ENCODE results near the gene RTN3.
"Not testable (repeated sequence)": the region's sequence is repeated elsewhere in the genome, so short reads cannot be mapped to it uniquely, and the experiment has no call there.

Gene RTN3

GRCh38 chr11:63681321-63682065, at the start of gene RTN3:
Gene RTN3 (plus strand): TSS chr11:63681500. CDS start chr11:63681637, 137 bp downstream.
- DNase-seq = peak; percentile 95

- DNase-seq = peak; percentile 77
These were observed 45.4 kb upstream of the RTN3 start for GRCh38 chr11:63635762-63636465.

DNA sequence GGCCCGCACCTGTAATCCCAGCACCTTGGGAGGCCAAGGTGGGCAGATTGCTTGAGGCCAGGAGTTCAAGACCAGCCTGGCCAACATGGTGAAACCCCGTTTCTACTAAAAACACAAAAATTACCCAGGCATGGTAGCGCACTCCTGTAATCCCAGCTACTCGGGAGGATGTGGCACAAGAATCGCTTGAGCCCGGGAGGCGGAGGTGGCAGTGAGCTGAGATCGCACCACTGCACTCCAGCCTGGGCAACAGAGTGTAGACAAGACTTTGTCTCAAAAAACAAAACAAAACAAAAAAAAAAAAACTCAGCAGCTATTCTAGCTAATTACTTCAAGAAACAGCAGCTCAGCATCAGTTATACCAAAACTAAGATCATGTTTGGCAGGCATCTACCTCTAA, 42.9 kb upstream of the RTN3 start:
- not testable (repeated sequence) for DNase-seq

GRCh38 chr11:63639199-63639832, 42.0 kb upstream of the RTN3 start:
- DNase-seq = peak; percentile 4

DNA sequence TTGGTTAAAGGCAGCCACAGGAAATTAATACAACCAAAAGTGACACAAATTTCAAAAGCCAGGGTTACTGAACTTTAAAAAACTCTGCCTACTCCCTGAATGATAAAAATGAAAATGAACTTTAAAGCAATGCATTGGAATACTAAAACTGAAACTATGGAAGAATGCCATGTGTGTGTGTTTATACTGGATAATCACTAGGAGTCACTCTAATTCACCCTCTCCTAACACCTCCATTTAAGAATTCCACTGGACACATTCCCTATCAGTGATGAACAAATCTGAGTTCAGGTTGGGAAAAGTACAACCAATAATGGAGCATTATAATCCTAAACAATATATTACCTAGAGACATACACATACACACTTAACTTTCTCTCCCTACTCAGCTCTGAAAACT, 39.6 kb upstream of the RTN3 start:
- no peak for DNase-seq

DNA sequence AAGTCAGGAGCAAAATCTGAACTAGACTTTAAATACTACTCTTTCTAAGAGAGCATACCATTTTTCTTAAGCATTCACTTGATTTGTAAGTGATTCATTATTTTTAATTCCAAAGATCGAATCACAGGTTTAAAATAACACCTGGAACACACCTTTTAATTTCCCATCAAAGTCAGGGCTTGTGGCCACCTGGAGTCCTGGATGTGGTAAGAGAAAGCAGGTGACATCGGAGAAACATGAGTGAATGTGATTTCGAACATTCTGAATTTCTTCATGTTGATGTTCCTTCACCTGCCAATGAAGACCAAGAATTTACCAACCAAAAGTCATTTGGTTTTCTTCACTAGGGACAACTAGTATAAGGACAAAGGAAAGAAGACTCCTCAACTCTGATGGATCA, 38.1 kb upstream of the RTN3 start:
- DNase-seq = no peak

DNA sequence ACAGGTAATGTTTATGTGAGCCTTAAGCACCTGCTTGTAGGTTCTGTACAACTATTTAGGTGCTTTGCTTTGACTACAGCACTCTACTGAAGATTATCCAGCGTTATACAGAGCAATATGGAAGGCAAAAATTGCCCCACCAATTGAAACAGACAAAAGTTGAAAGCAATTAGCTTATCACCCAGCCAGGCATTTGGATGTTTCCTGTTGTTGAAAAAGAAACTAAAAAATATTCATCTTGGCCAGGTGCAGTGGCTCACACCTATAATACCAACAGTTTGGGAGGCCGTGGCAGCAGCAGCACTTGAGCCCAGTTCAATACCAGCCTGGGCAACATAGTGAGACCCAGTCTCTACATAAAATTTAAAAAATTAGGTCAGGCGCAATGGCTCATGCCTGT, 28.6 kb upstream of the RTN3 start:
- DNase-seq = no peak

DNA sequence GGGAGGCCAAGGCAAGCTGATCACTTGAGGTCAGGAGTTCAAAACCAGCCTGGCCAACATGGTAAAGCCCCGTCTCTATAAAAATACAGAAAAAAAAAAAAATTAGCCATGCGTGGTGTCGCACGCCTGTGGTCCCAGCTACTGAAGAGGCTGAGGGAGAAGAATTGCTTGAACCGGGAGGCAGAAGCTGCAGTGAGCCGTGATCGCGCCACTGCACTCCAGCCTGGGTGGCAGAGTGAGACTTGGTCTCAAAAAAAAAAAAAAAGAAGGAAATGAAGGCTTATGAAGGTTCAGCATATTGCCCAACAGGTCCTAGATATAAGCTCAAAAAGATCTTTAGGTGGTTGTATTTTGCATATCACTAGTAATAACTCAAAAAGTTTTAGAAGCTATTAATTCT, 20.3 kb upstream of the RTN3 start:
- no peak for DNase-seq

GRCh38 chr11:63663809-63664208, 17.5 kb upstream of the RTN3 start:
- DNase-seq = no peak

GRCh38 chr11:63666874-63667273, 14.4 kb upstream of the RTN3 start:
- no peak for DNase-seq

DNA sequence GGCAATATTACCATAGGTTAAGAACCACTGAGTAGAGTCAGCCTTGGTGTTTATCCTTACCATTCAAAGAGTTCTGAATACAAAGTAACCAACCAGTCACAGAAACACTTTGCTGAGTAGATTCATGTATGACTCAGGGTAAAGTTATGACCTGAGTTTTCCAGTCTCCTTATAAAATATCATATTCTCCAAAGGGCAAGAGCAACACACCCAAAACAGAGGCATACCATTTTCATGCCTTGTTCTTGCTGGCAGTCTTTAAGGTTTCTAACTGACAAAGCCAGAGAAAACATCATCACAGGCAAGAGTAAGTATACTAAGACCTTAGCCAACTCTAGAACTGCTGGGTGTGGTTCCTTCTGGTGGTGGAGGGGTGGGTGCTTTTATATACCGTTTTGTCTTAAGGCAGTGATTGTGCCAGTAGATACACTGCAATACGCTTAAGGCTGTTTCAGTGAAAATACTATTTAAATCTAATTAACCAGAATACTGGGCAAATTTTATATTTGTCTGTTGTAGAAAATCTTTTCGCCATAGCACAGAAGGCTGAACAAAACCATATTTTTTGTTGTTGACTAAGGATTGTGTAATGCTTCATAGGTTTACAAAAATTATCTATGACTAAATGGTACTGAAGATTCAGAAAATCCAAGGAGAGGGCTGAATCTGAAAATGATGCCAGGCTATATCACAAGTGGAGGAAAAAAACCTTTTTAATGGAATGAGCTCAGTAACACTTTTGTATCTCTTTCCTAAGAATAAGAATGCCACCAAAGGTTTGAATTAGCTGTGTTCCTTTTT, 13.1 kb upstream of the RTN3 start:
- DNase-seq = no peak

GRCh38 chr11:63670096-63670432, 11.2 kb upstream of the RTN3 start:
- no peak for DNase-seq

- DNase-seq = no peak
These were observed 10.6 kb upstream of the RTN3 start for GRCh38 chr11:63670433-63671321.

- peak; percentile 95 for DNase-seq
These were observed 9.8 kb upstream of the RTN3 start, which contains the start of gene ATL3 for GRCh38 chr11:63671322-63672155. Gene ATL3 (minus strand): TSS chr11:63671376. CDS start chr11:63671335, 41 bp downstream.

DNA sequence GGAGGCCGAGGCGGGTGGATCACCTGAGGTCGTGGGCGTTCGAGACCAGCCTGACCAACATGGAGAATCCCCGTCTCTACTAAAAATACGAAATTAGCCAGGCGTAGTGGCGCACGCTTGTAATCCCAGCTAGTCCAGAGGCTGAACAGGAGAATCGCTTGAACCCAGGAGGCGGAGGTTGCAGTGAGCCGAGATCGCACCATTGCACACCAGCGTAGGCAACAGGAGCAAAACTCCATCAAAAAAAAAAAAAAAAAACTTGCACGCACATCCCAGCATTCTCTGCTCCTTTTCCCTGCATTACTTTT, 9.2 kb upstream of the RTN3 start:
- no peak for DNase-seq

DNA sequence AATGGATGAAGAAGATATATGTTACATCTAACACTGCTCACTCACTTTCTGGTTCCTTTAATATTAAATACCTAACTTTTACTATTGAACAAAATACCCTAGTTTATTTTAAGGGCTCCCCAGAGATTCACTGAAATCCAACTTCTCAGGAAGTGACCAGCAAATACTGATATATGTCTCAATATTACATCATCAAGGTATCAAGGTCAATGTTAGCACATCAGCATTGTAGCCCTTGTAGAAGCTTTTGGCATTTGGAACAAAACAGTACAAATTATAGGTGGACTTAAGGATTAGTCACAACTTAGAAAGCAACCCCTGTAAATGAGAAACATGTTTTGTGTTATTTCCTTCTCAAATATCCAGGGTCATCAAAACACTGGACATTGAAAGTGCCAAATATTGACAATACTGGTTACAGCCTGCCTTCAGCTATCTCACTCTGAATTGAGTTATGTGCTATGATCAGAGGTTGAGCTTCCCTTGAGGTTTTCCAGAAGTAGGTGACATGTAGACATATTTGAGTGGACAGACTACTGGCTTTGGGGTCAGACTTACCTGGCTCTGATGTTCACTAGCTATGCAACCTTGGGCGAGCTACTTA, 8.3 kb upstream of the RTN3 start:
- no peak for DNase-seq

DNA sequence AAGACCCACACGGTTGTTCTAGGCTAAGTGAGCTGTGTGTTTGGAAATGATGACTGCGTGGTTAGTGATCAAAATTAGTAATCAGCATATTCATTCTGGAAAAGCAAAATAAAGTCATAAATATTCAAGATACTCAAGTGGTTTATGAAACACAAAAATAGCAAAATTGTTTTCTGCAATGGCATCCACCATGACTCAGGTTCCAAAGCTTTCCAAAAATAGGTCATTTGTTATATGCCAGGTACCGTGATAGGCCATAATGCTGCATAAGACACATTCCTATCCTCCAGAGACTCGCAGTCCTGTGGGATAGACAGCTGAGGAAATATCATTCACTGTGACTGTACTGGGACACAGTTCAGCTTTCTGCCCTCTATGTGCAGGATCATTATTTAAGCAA, 7.7 kb upstream of the RTN3 start:
- DNase-seq = no peak

- DNase-seq = no peak
These were observed 423 bp upstream of the RTN3 start for GRCh38 chr11:63680834-63681320.

- DNase-seq = peak; percentile 72
These were observed 1.0 kb downstream of the RTN3 start for GRCh38 chr11:63682066-63683021.
